Measurements from ENCODE around the gene CELF4. TPM values are rescaled to one million over a fixed set of nuclear protein-coding genes. Genes with fewer than 3 reads are reported as not detected.
A peak's percentile ranks its signal among the peaks of the same experiment; 100 is the strongest.

The CELF4 gene
- total RNA-seq, 1 donor from 2014 or later = 0.19 TPM

DNA sequence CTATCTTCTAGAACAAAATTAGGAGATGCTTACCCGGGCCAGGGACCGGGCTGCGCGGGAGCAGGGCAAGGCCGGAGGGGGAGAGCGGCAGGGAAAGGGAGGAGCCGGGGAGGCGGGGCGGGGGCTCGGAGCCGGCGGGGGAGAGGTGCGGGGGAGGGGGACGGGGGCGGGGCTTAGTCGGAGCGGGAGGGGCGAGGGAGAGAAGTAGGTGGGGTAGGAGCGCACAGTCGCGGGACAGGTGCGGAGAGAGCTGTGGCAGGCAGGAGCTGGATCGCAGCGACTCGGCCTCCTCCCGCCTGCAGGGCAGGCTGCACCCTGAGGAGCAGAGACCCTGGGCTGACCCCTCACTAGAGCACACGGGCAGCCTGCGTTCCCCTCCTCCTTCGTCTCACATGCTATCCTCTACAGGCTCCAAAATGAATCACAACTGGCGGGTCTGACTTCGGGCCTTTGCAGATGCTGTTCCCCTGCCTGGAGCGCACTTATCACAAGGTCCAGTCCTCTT lies 290.3 kb downstream of the CELF4 start:
- intact Hi-C loops (cut with DNase I) = no loop called here
- DNase-seq = peak; percentile 11
- ATAC-seq (ENCODE audit: poor library complexity) = no peak

DNA sequence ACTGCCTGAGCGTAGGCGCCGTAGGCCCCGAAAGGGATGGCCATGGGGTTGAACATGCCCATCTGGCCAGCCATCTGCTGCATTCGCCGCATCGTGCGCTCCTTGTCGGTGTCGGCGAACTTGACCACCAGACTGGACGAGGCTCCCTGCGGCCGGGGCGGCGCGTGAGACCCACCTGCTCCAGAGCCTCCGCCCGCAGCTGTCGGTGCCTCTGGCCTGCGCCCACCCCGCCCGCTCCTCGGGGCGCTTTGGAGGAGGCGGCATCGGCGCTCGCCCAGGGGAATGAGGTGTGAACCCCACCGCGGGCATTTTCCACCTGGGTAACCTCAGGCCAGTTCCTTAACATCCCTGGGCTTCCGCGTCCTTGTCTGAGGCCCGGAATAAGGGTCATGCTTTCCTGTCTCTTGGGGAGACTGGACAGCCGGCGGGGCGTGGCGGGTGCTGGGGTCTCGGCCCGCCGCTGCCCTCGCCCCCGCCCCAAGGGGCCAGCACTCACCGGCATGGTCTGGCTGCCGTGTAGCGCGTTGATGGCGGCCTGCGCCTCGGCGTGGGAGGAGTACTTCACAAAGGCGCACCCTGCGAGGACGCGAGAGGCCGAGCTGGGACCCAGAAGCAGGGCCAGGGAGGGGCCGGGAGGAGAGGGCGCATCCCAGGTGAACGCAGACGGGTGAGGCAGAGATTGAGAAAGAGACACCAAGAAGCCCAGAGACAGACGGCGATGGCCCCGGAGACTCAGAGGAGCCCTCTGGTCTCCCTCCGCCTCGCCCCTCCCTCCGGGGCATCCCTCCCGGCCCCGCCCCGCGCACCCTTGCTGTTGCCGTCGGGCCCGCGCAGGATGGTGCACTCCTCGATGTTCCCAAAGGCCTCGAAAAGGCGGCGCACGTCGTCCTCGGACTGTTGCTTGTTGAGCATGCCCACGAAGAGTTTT lies 291.0 kb downstream of the CELF4 start:
- no peak for ATAC-seq (ENCODE audit: poor library complexity)
- DNase-seq = peak; percentile 30
- intact Hi-C loops (cut with DNase I) = no loop called here

DNA sequence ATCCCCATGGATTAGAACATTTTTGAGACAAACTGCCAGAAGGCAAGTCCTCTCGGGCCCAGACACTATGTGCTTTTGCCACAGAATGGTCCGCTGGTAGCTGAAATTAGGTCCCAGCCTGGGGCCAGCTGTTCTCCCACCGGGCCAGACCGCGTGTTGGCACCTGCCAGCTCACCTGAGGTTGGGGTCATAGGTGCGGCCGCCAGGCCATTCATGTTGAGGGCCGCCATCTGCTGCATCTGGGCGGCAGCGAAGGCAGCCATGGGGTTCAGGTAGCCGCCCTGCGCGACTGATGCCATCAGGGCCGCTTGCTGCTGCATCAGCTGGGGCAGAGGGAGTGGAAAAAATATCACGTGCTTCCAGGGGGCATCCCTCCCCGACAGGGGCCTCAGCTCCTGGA lies 292.8 kb downstream of the CELF4 start:
- intact Hi-C loops (cut with DNase I) = no loop called here
- DNase-seq = no peak
- no peak for ATAC-seq (ENCODE audit: poor library complexity)

DNA sequence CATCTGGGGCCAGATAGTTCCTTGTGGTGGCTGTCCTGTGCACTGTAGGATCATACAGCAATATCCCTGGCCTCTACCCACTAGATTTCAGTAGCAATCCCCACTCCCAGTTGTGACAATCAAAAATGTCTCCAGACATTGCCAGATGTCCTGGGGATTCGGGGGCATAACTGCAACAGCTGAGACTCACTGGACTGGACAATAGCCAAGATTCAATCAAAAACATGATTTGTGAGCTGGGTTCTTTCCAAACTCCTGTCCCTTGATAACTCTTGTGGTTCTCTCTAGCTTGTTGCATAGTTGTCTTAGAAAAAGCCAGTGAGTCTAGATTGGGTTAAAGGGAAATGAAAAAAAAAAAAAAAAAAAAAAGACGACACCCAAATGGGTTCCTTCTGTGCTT lies 293.4 kb downstream of the CELF4 start:
- intact Hi-C loops (cut with DNase I) = no loop called here
- no peak for DNase-seq
- ATAC-seq (ENCODE audit: poor library complexity) = no peak

DNA sequence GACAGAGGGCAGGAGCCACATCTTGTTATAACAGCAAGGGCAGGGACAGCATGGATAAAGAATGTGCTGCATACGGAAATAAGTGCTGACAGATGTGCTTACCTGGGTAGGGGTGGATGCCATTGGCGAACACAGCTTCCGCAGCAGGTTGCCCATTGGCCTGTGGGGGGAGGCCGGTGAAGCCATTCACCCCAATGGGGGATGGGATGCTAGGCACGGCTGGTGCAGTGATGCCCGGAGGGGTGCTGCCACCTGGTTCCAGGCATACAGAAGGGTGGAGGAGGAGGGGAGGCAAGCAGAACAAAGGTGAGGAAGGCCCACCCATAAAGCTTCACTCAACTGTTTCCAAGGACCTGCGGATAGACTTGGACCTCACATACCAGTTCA lies 294.9 kb downstream of the CELF4 start:
- ATAC-seq (ENCODE audit: poor library complexity) (no peak), DNase-seq (peak; percentile 14)
- intact Hi-C loops (cut with DNase I) = no loop called here

DNA sequence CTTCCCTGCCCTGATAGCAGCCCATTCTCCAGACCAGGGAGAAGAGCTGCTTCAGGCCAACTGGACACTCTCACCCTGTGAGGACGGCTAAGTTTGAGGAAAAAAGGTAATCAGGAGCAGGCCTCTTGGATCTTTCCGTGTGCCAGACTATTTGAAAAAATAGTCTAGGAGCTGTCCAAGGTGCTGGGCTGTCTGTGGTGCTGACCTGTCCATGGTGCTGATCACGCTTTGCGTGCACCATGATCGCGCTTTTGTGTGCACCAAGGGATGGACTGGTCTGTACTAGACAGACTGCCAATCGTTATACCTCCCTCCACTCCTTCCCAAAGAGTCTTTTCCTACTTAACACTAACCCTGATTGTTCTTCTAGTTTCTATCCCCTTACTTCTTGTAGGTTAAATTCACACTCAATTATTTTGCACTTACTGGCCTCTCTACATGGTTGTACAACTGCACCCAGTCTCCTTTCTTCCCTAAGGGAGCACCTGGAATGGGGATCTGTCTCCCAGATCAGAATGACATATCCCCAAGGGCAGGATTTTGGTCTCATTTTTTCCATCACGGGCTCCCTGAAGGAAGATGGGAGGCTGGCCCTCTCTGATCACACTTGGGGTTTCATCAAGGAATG lies 295.4 kb downstream of the CELF4 start:
- peak; percentile 61 for ATAC-seq (ENCODE audit: poor library complexity)
- DNase-seq = peak; percentile 43
- intact Hi-C loops (cut with DNase I) = no loop called here

DNA sequence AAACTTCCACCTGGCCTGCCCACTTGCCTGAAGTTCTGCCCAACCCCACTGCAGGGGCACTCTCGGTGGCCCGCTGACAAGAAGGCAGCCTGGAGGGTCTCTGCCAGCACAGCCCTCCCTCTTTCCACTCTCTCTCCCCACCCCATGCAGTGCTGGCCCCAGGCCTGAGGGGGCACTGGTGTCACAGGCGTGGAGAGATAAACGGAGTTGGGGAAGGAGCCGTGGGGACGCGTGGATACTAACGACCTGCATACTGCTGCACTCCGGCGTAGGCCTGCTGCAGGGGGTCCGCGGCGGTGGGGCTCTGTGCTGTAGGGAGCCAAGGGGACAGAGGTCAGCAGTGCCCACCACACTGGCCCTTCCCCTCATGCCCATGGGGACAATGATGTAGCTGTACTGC lies 299.3 kb downstream of the CELF4 start:
- DNase-seq = peak; percentile 31
- intact Hi-C loops (cut with DNase I) = no loop called here
- no peak for ATAC-seq (ENCODE audit: poor library complexity)

DNA sequence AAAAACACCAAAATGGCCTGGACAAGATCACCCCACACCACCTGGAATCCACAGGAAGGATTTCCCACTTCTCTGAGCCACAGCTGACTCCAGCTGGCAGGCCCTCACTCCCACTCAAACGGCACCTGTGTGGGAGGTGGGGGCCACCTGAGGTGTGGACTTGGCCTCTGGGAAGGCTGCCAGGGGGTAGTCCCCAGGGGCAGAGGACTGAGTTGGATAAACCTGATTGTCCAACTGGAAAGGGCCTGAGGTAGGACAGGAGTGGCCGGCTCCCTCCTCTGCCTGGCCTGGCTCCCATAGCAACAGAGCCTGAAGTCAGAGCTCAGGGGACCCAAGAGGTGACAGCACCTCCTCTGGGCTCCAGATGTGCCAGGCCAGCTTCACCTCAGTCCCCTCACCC lies 300.2 kb downstream of the CELF4 start:
- DNase-seq = peak; percentile 28
- intact Hi-C loops (cut with DNase I) = no loop called here
- ATAC-seq (ENCODE audit: poor library complexity) = no peak

DNA sequence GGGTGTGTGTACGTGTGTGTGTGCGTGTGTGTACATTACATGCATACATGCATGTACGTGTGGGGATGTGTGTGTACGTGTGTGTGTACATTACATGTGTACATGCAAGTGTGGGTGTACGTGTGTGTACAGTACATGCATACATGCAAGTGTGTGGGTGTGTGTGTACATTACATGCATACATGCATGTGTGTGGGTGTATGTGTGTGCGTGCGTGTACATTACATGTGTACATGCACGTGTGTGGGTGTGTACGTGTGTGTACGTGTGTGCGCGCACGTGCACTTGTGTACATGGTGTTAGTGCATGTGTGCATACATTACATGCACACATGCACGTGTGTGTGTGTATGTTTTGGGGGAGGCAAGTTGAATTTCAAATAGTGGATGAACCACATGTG lies 300.6 kb downstream of the CELF4 start:
- no peak for ATAC-seq (ENCODE audit: poor library complexity)
- intact Hi-C loops (cut with DNase I) = no loop called here
- peak; percentile 14 for DNase-seq

DNA sequence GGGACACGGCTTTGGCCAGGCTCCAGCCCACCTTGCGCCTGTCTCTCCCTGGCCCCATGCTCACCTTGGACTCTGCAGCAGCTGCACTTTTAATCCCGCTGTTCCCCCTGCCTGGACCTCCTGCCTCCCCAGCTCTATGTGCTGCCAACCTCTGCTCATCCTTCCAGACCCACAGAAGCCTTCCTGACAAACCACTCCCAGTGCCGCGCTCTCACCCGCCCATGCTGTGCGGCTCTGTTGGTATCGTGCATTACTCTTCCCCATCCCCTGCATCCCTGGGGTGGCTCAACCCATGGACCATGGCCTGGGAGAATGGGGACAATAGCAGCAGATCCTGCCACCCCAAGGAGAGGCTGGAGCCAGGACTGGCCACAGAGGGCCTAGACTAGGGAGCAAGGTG lies 303.6 kb downstream of the CELF4 start:
- intact Hi-C loops (cut with DNase I) = no loop called here
- peak; percentile 20 for DNase-seq

DNA sequence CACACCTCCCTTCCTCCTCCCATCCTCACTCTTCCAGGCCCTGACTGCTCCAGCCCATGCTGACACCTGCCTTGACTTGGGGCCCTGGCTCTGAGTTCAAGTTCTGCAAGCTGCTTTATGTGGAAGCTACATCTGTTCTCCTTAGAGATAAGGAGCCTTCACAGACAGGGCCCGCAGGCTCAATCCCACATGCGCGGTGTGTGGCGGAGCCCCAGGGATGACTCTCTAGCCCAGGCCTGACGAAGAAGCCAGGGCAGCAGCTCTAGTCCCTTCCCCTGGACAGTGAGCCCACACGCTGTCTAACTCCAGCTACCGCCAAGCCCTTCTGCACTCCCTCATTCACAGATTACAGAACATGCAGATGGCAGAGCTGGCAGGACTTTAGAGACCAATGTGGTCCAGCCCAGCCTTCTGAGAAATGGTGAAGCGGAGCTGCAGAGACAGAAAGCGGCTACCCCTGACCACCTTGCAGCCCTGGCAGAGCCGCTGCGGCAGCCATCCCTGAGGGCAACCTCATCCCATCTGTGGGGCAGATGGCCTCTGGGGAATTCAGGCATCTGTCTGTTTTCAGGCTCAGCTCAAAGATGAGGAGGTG lies 304.3 kb downstream of the CELF4 start:
- intact Hi-C loops (cut with DNase I) = no loop called here
- no peak for ATAC-seq (ENCODE audit: poor library complexity)
- peak; percentile 20 for DNase-seq

More for the DNA sequence above, 303.6 kb downstream of the CELF4 start:
- ATAC-seq (ENCODE audit: poor library complexity) = no peak

DNA sequence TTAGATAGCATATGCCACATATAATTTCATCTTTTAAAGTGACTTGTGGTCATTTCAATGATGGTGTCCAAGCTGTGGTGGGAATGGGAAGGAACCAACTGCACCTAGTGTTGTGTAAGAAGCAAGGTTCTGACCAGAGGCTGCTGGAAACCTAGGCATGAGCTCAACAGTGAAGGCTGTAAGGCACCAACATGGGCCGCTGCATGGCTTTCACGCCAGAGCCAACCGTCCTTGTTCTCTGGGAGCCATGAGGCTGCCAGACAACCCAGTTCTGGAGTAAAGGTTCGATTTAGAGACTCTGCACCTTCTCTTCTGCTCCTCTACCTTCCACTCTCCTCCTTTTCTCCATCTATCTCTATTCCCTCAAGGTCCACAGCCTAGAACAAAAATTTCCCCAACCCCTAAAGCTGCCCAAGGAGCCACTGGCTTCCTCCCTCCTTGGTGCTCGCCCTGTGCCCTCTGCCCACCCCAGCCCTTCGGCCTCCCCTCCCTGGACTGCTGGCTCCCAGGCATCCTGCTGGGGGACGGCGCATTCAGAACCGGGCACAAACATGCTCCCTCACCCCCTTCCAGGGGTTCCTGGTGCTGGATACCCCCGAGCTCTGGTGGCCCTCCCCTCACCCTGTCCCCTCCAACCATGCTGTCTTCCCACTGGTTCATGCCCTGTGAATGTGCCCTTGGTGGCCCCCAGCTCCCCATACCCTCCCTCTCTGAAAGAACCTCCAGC lies 305.1 kb downstream of the CELF4 start:
- intact Hi-C loops (cut with DNase I) = no loop called here
- ATAC-seq (ENCODE audit: poor library complexity) (no peak), DNase-seq (no peak)

DNA sequence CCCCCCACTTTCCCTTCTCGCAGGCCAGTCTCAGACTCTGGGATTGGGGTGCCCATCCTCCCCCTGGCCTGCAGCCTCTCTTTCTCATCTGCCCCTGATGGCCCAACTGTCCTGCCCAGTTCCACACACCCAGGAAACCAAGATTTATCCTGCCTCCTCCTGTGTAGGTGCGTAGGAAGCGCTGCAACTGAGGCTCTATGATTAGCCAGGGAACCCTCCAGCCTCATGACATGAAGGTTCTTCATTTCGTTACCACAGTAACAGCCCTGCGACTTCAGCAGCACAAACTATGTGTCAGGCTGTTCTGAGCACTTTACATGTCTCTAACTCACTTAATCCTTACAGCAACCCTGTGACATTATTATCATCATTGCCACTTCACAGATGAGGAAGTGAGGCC lies 305.9 kb downstream of the CELF4 start:
- intact Hi-C loops (cut with DNase I) = no loop called here
- ATAC-seq (ENCODE audit: poor library complexity) (no peak), DNase-seq (no peak)

DNA sequence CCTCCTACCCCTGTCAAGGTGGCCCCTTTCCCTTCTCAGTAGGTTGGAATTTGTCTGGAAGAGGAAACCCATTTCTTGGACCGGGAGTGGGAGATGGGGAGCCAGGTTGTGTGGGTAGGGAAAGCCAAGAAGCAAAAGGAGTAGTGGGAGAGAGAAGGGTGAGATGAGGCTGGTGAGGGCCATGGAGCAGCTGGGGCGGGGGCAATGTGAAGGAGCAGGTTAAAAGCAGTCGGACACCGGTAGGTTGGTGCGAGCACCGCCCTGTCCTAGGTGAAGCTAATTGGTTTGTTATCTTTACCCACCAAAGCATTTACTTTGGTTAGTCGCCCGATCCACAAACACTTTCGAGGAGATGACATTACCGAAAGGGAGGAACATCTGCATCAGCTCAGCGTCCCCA lies 306.8 kb downstream of the CELF4 start:
- ATAC-seq (ENCODE audit: poor library complexity) (no peak), DNase-seq (no peak)
- intact Hi-C loops (cut with DNase I) = no loop called here

DNA sequence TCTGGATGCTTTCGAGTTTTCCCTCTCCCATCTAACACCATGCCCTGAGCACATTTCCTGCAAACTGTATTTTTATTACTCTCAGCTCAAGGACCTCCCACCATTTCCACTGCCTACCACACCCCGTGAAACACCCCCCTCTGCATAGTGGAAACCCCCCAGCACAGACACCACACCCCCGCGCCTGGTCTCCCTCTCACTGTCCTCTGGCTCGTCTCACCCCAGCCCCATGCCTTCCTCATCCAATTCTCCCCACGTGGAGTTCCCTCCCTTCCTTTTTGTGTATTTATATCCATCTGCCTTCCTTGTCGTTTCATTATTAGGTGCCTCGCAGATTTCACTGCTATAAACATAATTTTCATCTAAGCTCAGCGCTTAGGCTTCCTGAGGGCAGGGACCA lies 307.5 kb downstream of the CELF4 start:
- ATAC-seq (ENCODE audit: poor library complexity) = no peak
- no peak for DNase-seq
- intact Hi-C loops (cut with DNase I) = no loop called here

DNA sequence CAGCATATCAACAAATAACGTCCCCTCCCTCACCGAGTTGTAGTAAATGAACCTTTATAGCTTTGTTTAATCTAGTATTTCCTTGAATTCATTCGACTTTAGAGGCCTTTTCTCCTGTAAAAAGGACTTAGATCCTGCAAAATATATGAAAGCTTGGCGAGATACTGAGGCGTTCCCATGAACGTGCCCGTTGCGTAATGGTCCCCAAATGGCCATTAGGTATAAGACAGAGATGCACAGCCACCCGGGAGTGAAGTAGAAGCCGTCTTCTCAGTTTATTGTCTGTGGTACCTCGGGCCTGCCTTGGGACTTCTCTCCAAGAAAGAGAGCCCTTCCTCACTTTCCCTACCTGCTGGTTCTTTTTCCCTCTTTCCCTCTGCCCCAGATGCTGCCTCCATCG lies 310.6 kb downstream of the CELF4 start:
- DNase-seq = no peak
- intact Hi-C loops (cut with DNase I) = no loop called here
- no peak for ATAC-seq (ENCODE audit: poor library complexity)

DNA sequence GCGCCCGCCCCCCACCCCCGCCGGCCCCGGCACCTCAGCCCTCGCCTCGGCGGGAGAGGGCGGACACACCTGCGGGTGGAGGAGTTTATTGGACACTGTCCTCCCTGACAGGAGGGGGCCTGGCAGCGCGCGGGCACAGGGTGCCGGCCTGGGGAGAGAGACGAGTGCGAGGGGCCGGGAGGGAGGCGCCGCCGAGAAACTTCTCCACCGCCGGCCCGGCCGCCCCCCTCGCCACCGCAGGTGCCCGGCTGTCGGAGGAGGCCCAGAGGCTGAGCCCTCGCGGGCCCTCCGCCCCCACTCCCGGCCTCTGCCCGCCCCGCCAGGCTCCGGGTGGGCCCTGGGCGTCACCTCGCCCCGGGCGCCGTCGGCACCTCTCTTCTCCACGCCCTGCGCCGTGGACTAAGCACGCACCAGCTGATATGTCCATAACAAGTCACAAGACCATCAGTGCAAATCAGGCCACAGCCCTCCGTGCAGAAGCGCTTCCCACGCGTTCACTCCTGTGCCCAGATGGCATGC lies 311.3 kb downstream of the CELF4 start:
- ATAC-seq (ENCODE audit: poor library complexity) = peak; percentile 44

DNA sequence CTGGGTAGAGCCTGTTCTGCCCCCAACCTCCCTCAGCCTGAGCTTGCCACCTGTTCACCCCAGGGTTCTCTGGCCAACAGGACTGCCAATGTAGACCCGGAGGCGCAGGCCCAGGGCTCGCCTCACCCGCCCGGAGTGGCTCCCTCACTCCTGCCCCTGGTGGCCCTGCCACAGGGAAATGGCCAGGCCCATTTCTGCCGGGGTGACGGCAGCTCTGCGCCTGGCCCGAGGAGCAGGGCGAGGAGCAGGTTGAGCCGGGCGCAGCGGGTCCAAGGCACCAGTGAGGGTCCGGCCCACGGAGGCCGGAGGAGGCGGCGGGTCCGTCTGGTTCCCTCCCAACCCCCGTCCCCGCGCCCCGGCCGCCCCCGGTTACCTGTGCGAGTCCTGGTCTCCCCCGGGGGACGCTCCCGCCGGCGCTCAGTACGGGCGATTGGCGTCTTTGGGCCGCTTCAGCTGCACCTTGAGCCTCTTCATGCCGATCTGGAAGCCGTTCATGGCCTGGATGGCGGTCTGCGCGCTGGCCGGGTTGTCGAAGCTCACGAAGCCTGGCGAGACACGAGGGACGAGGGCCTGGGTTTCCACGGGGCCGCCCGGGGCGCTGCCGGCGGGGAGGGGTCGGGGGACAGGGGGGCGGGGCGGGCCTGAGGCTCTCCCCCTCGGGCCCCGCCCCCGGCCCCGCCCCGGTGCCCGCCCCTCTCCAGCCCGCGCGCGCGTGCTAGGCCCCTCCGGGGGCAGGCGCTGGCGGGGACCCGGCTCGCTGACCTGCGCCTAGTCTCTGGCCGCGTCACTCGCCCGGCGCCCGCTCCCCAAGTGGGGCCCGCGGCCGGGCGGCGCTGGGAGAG lies 312.0 kb downstream of the CELF4 start:
- ATAC-seq (ENCODE audit: poor library complexity) = peak; percentile 72
- intact Hi-C loops (cut with DNase I) = no loop called here
- DNase-seq = no peak

More for the DNA sequence above, 311.3 kb downstream of the CELF4 start:
- intact Hi-C loops (cut with DNase I) = no loop called here
- DNase-seq = no peak
